GM19455 (cell line): Measurements from ENCODE around the gene DHDH.

ENCODE experiments used
- ATAC-seq: cut with Tn5 transposase; IDR thresholded peaks from one replicate; pipeline ENCODE4 v1.9.1; 2021; ENCODE audit not compliant: unreplicated experiment

DHDH gene

DNA sequence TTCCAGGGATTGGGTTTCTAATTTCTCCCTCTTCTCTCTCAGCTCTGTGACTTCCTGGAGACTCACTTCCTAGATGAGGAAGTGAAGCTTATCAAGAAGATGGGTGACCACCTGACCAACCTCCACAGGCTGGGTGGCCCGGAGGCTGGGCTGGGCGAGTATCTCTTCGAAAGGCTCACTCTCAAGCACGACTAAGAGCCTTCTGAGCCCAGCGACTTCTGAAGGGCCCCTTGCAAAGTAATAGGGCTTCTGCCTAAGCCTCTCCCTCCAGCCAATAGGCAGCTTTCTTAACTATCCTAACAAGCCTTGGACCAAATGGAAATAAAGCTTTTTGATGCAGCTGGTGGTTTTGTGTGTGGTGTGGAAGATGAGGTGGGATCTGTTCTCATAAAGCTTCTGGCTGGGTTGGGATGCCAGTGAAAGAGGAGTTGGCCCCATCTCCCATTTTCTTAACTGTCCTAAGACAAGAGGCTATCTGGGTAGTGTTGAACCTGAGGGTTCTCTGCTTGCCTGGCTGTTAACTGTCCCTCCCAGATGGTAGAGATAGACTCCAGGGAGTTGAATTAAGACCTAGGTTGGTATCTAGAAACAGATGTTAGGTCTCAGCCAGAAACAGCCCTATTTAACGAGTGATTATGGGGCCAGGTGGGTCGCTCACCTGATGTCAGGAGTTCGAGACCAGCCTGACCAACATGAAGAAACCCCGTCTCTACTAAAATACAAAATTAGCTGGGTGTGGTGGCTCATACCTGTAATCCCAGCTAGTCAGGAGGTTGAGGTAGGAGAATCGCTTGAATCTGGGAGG, 33.2 kb downstream of the DHDH start:
- ATAC-seq: no peak

DNA sequence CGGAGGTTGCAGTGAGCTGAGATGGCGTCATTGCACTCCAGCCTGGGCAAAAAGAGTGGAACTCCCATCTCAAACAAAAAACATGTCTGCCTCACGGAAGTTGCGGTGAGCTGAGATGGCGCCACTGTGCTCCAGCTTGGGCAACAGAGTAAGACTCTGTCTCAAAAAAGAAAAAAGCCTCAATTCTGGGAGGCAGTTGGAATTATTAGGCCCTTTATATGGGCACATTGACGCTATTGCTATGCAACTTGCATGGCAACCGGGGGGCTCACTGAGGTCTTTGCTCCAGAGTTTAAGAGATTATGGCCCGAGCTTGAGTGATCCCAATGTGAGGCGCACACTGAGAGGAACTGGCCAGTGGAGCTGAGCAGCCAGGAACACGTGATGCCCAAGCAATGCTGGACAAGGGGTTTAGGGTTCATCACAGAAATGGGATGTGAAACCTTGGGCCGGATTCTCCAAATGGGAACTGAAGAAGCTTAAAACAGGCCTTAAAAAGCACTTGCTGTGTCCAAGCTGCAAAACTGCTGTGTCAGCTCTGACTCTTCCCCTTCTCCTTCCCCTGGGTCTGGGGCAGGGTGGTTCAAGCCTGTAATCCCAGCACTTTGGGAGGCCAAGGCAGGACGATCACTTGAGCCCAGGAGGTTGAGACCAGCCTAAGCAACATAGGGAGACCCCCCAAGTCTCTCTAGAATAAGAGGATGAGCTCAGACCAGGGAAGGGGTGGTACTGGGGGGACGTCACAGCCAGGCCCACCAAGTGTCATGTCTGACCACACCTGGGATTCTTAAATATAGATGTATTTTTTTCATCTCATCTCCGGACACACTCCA, 34.1 kb downstream of the DHDH start:
- ATAC-seq: no peak

DNA sequence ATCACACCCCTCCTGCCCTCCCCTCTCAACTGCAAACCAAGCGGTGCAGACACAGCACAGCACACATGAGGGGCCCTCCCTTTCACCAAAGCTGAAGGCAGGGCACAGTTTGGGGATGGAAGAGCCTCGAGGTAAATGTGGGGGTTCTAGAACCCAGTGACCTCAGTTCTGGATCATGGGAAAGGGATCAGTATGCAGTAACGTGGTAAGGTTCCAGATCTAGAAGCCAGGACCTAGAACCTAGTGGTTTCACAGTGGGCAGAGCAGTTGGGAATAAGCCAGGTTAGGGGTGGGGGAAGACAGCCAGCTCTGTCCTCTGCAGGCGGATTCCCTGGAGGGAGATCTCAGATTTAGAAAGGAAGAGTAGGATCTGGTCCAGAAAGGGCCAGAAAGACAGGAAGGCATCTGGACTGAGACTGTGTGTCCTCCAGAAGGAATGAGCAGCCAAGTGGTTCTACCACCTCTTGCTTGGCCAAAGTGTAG, 34.7 kb downstream of the DHDH start:
- ATAC-seq: no peak

DNA sequence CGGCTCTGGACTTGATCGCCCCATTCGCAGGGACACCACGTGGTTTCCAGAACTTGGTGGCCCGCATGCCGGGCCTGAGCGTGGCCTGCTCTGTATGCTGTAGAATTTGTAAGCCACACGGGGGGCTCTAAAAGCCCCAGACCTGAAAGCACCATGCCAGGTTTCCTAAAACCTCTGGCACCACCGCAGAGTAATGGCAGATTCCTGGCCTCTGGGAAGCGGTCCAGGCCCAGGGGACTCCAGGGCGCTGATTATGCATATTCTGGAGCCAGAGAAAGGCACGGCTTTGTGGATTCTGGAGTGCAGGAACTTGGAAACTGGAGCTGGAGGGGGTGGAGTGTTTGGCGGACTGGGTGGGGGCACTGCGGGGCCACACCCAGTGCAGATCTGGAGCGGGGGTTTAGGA, 35.3 kb downstream of the DHDH start:
- no peak for ATAC-seq

DNA sequence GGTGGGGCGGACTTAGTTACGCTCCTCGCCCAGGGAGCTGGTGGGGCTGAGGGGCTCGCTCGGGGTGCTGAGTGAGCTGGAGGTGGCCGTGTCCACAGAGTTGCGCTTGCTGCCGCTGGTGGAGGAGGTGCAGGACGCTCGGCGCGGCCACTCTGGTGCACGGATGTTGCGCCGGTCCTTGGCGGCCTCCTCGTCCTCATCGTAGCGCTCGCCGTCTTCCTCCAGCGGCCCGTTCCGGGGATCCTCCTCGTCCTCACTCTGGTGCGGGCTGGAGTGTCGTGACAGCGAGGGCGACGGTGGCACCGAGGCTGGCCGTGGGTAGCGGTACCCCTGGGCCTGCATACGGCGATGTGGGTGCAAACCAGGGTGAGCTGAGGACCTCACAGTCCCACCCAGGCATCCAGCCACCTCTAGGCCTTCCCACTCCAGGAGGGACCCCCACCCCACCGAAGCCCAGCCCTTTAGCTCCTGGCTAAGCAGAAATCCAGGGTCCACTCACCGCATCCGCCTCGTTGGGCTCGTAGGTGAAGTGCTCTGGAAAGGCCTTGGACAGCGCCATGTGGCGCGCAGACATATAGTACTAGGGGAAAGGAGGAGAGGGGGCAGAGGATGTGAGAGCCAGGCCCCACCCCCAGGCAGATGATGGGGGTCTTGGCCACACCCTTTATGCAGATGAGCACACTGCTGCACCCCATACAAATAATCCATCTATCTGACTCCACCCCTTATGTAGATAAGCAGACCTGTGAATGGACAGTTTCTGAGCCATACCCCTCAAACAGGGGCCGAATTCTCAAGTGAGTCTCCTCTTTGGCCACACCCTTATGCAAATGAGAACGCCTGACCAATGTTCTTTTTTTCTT, 36.0 kb downstream of the DHDH start:
- no peak for ATAC-seq

DNA sequence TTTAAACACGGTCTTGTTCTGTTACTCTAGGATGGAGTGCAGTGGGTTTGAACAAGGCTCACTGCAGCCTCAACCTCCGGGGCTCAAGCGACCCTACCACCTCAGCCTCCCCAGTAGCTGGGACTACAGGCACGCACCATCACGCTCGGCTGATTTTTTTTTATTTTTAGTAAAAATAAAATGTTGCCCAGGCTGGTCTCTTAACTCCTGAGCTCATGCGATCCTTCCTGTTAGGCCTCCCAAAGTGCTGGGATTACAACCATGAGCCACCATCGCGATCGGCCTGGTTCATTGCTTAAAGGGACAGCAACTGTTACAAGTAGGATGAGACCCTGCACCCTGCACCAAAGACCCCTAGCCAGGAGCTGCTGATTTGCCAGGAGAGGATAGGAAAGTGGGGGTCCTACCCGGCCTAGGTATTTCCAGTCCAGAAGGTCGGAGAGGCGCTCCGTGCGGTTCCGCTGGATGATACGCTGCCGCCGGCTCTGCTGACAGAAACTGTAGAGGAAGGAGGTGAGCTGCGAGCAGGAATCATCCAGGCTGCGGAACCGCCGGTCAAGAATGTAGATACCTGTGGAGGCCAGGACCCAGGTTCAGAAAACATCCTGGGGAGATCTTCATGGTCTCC, 36.8 kb downstream of the DHDH start:
- ATAC-seq: no peak

DNA sequence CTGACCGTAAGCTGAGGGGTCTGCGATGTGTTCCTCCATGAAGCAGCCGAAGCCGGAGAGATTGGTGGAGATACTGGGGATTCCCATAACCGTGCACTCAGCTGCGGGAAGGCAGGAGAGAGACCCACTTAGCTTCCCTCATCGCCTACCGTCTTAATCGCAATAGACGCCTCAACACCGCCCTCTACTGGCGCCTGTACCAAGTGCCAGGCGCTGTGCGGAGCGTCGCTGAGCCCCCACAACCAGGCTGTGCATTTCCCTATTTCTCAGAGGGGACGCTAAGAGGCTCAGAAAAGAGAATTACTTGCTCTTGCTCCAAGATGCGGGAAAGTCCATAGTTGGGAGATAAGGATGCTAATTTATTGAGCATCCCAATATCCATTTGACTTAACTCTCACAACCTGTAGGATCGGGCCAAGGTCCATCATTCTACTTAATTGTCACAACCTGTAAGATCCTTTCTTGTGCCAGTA, 37.5 kb downstream of the DHDH start:
- no peak for ATAC-seq

DNA sequence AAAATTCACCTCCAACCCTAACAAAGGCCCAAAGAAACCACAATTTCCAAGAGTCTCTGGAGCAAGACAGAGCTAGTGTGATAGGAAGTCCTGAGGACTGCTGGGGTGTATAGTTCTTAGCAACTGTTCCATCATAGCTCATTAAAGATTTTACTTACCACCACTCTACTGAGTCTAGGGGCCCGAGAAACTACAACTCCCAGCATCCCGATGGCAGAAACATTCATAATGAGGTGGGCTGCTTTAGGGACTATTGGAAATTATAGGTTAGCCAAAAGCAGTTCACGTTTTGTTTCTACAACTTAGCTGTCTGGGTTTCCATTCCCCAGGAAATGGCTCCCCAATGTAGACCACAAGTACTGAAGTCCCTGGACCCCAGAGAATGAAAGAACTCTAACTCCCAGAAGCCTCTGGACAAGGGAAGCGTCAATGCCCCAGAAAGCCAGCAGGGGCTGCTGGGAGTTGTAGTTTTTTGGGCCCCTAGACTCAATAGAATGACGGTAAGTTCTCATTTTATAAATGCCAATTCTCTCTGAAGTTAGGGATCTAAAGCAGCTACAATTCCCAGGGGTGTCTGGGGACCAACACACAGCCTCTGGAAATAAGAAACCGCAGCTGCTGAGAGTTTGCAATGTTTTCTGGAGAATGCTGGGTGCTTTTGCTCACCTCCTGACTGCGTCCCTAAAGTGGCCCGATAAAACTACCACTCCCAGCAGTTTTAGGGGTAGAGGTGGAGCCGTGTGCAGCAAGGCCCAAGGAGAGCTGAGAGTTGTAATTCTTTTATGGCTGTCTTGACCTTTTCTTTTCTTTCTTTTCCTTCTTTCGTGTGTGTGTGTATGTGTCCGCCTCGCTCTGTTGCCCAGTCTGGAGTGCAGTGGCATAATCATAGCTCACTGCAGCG, 42.7 kb downstream of the DHDH start:
- ATAC-seq: no peak

DNA sequence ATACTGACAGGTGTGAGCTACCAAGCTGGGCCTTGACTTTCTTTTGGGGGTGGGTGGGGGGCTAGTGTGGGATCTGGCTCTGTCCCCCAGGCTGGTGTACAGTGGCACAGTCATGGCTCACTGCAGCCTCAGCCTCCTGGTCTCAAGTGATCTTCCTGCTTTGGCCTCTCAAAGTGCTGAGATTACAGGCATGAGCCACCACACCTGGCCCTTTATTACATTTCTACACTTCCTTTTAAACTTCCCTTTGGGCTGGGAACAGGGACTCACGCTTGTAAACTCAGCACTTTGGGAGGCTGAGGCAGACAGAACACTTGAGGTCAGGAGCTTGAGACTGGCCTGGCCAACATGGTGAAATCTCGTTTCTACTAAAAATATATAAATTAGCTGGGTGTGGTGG, 43.6 kb downstream of the DHDH start:
- ATAC-seq: no peak

DNA sequence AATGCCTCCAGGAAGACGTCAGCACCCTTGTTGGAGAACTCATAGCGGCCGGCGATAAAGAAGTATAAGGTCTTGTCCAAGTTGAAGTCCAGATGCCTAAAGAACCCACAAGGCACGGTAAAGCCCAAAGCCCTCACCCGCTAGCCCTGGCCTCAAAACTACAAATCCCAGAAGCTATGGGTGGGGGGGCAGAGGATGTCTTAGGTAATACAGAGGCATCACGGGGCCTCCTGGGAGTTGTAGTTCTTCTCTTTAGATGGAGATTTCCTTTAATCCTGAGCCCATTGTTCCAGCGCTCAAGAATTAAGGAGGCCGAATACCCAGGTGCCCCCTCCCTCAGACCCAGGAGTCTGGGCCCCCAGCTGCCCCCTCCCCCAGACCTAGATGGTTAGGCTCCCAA, 48.8 kb downstream of the DHDH start:
- no peak for ATAC-seq

DNA sequence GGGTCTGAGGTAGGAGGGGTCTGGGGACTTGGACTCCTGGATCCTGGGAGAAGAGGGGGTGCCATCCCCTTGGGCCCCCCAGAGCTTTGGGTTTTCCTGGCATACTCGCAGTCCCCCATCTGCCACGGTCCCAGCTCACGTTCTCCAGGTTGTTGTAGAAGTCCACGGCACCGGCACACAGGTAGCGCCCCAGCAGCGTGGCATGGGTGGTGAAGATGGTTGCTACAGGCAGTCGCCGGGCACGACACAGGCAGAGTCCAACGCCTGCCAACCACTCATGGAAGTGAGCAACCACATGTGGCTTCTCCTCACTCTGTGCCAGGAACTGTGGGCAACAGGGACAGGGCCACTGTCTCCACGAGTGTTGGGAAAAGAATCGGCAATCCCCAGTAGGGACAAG, 52.2 kb downstream of the DHDH start:
- no peak for ATAC-seq

DNA sequence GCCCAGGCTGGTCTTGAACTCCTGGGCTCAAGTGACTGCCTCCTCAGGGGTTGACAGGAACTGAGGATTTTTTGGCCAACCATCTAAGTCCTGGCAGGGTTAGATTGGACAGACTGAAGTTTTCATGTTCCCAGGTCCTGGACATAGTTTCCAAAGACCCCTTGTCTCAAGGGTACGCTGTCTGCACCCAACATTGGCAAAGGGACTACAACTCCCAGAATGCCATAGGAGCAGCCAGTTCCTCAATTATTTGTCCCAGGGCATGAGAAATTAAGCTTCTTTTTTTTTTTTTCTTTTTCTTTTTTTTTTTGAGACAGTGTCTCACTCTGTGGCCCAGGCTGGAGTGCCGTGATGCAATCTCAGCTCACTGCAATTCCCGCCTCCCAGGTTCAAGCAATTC, 52.7 kb downstream of the DHDH start:
- ATAC-seq: no peak

DNA sequence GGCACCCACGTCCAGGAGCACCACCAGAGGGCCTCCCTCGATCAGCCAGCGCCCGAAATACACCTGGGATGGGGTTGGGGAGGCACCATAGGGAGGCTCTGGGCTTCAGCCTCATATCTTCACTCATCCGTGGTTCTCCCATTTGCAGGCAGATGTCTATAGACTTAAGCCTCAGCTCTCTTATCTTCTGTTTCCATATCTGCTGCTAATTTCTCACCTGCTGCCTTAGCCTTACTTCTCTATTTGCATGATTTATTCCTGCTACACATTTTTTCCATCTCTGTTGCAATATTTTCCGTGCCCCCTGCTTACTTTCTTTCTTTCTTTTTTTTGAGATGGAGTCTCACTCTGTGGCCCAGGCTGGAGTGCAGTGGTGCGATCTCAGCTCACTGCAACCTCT, 53.8 kb downstream of the DHDH start:
- no peak for ATAC-seq

DNA sequence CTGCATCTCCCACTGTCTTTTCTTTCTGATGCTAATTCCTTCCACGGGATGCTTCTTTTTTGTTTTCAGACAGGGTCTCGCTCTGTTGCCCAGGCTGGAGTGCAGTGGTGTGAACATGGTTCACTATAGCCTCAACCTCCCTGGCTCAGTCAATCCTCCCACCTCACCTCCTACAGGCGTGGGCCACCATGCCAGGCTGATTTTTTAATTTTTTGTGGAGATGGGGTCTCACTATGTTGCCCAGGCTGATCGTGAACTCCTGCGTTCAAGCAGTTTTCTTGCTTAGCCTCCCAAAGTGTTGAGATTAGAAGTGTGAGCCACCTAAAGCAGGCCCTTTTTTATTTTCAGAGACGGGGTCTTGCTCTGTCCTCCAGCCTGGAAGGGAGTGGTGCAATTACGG, 54.8 kb downstream of the DHDH start:
- no peak for ATAC-seq

DNA sequence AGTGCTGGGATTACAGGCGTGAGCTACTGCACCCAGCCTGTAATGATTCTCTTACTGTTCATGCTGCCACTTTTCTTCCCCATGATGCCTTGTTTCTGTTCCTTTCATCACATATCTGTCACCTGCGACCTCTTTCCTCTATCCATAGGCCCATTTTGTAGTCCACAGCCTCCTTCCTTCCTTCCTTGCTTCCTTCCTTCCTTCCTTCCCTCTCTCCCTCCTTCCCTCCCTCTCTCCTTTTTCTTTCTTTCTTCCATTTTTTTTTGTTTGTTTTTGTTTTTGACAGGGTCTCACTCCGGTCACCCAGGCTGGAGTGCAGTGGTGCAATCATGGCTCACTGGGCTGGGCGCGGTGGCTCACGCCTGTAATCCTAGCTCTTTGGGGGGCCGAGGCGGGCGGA, 55.4 kb downstream of the DHDH start:
- ATAC-seq: no peak

DNA sequence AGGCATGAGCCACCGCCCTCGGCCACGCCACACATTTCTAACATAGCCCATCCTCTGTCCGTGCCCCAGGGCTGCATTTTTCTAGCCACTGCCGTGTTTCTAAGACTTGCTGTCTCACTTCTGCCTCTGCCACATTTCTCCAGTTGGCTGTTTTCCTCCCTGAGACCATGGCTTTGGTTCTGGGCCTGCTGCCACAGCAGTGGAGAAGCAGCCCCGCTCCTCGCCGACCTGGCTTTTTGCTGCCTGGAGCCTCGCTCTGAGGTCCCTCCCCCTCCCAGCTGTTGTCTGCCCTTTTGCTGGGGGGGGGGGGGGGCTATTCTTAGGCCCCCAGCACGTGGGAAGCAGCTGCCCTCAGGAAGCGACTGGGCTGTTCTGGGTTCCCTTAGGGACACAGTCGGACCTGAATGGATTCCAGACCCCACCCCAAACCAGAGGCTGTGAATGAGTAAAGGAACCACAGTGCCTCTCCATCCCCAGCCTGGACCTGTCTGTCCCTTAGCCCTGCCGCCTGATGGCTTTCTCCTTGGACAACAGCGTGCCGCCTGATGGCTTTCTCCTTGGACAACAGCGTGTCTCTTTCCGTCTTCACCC, 56.3 kb downstream of the DHDH start:
- ATAC-seq: no peak

DNA sequence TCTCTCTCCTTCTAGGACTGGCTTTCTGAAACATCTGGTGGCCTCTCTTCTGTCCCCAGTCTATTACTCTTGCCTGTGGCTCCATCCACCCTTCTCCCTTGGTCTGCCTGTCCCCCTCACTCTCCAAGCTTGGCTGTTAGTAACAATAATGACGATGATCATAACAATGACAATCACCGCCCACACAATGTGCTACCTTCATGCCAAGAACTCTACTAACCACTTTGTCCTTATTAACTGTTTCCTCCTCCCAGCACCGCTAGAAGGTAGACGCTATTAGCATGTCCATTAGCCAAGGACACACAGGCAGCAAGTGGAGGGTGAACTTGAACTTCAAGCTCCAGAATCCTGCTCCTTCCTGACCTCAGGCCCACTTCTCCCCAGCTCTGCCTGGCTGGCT, 56.9 kb downstream of the DHDH start:
- ATAC-seq: no peak

DNA sequence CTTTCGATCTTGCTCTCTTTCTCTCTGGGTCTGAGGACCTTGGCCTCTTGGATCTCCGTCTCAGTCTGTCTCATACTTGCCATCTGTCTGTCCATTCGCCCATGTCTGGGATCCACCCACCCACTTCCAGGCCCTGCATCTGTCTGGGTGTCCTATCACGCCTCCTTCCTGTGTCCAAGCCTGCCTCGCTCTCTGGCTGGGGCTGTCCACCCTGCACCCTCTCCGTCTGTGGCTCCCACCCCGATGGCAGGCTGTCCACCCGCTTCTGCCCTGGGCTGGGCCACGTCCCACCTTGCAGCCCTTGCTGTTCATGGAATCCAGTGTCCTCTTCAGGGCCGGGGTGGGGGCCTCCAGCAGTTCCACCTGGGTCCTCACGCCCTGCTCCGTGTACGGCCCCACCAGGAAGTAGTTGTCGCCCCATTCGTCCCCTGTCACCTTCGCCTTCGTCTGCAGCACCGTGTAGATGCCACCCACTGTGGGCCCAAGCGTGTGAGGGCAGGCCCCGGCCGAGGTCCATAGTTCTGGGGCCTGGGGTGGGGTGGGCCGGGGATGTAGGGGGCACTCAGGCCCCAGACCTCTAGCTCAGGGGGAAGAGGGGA, 57.6 kb downstream of the DHDH start:
- ATAC-seq: no peak
